ENCODE measurements around the gene PTGFRN.

- TF ChIP-seq, protein P1, sequence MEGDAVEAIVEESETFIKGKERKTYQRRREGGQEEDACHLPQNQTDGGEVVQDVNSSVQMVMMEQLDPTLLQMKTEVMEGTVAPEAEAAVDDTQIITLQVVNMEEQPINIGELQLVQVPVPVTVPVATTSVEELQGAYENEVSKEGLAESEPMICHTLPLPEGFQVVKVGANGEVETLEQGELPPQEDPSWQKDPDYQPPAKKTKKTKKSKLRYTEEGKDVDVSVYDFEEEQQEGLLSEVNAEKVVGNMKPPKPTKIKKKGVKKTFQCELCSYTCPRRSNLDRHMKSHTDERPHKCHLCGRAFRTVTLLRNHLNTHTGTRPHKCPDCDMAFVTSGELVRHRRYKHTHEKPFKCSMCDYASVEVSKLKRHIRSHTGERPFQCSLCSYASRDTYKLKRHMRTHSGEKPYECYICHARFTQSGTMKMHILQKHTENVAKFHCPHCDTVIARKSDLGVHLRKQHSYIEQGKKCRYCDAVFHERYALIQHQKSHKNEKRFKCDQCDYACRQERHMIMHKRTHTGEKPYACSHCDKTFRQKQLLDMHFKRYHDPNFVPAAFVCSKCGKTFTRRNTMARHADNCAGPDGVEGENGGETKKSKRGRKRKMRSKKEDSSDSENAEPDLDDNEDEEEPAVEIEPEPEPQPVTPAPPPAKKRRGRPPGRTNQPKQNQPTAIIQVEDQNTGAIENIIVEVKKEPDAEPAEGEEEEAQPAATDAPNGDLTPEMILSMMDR (IDR thresholded peaks at IDR 0.05; ENCODE audit: poor library complexity) = no peak
- no peak for TF ChIP-seq EZH2phosphoT487 (IDR thresholded peaks at IDR 0.05; ENCODE audit: low read depth, severe bottlenecking, unreplicated experiment)
Observed at GRCh38 chr1:116961606-116962005, 51.9 kb downstream of the PTGFRN start.

Measured in hepatocyte (in vitro differentiated cells).